ENCODE measurements around the gene BICDL1.

DNA sequence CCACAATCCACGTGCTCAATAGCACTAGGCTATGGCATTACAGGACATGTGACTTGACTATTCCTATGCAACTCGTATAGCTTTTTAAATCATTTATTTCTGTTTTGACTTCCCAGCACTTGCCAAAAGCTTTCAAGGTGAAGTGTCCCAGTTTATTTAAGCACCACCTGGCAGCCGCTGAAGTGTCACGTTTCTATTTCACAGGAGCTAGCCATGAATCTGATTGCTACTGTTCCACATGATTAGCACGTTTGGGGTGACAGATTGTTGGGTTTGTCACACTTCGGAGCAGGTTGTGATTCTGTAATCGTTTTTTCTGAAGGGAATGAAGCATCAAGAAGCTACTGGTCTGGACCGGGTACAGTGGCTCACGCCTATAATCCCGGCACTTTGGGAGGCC, 39.9 kb upstream of the BICDL1 start:
- TF ChIP-seq POLR2A (IDR thresholded peaks at IDR 0.05; ENCODE audit: low read depth, low read length) (no peak), USF2 (IDR thresholded peaks at IDR 0.05; ENCODE audit: borderline replicate concordance, low read depth, low read length) (no peak), SREBF2 (IDR thresholded peaks at IDR 0.05; ENCODE audit: low read length) (no peak), HDGF (IDR thresholded peaks at IDR 0.05) (no peak), NBN (IDR thresholded peaks at IDR 0.05) (no peak), CBX5 (IDR thresholded peaks at IDR 0.05; ENCODE audit: low read depth) (no peak)
